ENCODE measurements around the gene WDR82. TPM values are rescaled to one million over a fixed set of nuclear protein-coding genes. Genes with fewer than 3 reads are reported as not detected.

WDR82 gene
- total and polyA plus RNA-seq, 2 of the 8 experiments (the other 6 are each of a cell fraction or from before 2014, with no cell fraction given), result 33.5 to 82.7 TPM

DNA sequence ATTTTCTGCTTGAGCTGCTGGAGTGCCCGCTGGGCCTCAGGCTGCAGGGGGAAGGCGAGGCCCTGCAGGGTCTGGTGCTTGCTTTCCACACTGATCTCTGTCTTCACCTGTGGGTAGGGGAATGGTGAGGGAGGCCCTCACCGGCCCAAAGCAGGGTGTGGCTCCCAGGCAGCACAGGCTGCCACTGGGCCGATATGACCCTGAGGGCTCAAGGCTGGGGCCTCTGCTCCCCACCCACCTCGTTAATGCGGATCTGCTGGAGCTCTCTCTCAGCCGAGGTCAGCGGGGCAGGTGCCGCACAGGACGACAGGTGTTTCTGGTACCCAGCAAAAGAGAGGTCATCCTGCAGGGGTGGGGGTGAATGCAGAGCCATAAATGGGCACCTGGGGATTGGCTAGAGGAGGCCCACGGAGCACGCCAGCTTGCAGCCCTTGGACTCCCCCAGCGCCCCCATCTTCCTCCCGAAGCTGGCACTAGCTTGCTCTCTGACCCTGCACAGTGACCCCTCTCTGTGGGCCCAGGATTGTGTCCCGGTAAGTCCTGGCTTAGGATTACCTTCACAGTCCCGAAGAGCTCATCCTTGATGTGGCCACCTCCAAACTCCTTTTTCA, 47.5 kb downstream of the WDR82 start (continued):
- TF ChIP-seq RAD21 (IDR thresholded peaks at IDR 0.05 in 1 of 2, conservative IDR thresholded peaks at IDR 0.05 in 1 of 2; ENCODE audit: low read depth in 2 of 2, low read length in 2 of 2), result no peak
